Measurements from ENCODE around the gene GVQW3.

The GVQW3 gene

DNA sequence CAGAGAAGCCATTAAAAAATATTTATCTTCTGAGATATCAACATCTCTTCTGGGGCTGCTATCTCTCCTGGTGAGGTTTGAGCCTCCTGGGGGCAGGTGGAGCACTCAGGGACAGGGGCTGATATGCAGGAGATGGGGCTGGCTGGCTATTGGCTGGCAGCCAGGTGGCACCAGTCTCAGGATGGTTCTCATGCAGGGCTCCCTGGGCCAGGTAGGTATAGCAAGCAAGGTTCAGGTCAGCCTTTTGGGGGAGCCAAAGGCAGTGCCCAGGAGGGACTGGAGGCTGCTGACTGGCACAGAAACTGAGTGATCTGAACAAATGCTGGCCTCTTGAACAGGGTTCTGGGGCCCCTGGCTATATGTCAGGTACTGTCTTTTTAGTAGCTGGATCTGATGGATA, 34.0 kb downstream of the GVQW3 start:
- H3K36me3 ChIP-seq = no peaks in the 10 kb centered on the region
- H3K4me1 ChIP-seq = peaks cover 14% of the 10 kb centered on the region
- H3K27me3 ChIP-seq = no peaks in the 10 kb centered on the region
- H3K4me3 ChIP-seq (ENCODE audit: low read depth, low read length) = no peak overlapping the region
- no peaks in the 10 kb centered on the region for H3K9me3 ChIP-seq
- TF ChIP-seq, protein P1, sequence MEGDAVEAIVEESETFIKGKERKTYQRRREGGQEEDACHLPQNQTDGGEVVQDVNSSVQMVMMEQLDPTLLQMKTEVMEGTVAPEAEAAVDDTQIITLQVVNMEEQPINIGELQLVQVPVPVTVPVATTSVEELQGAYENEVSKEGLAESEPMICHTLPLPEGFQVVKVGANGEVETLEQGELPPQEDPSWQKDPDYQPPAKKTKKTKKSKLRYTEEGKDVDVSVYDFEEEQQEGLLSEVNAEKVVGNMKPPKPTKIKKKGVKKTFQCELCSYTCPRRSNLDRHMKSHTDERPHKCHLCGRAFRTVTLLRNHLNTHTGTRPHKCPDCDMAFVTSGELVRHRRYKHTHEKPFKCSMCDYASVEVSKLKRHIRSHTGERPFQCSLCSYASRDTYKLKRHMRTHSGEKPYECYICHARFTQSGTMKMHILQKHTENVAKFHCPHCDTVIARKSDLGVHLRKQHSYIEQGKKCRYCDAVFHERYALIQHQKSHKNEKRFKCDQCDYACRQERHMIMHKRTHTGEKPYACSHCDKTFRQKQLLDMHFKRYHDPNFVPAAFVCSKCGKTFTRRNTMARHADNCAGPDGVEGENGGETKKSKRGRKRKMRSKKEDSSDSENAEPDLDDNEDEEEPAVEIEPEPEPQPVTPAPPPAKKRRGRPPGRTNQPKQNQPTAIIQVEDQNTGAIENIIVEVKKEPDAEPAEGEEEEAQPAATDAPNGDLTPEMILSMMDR (IDR thresholded peaks at IDR 0.05; ENCODE audit: low read depth, low read length) = no peak
- DNase-seq = peak; percentile 19

- peak; percentile 28 for DNase-seq
- TF ChIP-seq, protein P1 (IDR thresholded peaks at IDR 0.05; ENCODE audit: low read depth, low read length) = peak; percentile 73
- Histone ChIP-seq H3K9me3 (no peaks in the 10 kb centered on the region), H3K27me3 (no peaks in the 10 kb centered on the region), H3K4me3 (ENCODE audit: low read depth, low read length) (no peak overlapping the region), H3K4me1 (peaks cover 11% of the 10 kb centered on the region), H3K36me3 (no peaks in the 10 kb centered on the region)
These were observed 38.8 kb downstream of the GVQW3 start for GRCh38 chr11:76419896-76420295.

GRCh38 chr11:76424379-76424778, 43.3 kb downstream of the GVQW3 start:
- no peak for DNase-seq
- no peaks in the 10 kb centered on the region for H3K27me3 ChIP-seq
- no peak overlapping the region for H3K4me3 ChIP-seq (ENCODE audit: low read depth, low read length)
- TF ChIP-seq, protein P1 (IDR thresholded peaks at IDR 0.05; ENCODE audit: low read depth, low read length) = no peak
- no peaks in the 10 kb centered on the region for H3K4me1 ChIP-seq
- no peaks in the 10 kb centered on the region for H3K9me3 ChIP-seq
- no peaks in the 10 kb centered on the region for H3K36me3 ChIP-seq

DNA sequence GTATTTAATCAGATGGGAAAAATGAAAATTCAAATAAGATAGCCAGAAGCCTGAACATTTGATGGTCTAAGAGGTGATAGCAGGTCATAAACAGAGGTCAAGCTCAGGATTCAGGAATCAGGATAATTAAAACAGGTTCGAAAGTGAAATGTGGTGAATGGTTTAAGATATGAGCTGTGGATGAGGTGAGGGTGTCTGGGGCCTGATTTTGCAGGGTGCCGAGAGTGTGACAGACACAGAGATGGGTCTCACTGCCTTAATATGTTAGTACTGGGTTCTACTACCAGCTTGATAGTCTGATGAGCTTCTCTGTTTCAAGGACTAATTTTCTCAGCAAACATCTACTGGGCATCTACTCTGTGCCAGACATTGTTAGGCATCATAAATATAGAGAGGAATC, 43.8 kb downstream of the GVQW3 start:
- Histone ChIP-seq H3K4me1 (no peaks in the 10 kb centered on the region), H3K9me3 (no peaks in the 10 kb centered on the region), H3K4me3 (ENCODE audit: low read depth, low read length) (no peak overlapping the region), H3K36me3 (no peaks in the 10 kb centered on the region), H3K27me3 (no peaks in the 10 kb centered on the region)
- TF ChIP-seq, protein P1 (IDR thresholded peaks at IDR 0.05; ENCODE audit: low read depth, low read length) = no peak
- DNase-seq = no peak

GRCh38 chr11:76426660-76427059, 45.5 kb downstream of the GVQW3 start:
- Histone ChIP-seq H3K36me3 (no peaks in the 10 kb centered on the region), H3K27me3 (no peaks in the 10 kb centered on the region), H3K4me3 (ENCODE audit: low read depth, low read length) (no peak overlapping the region), H3K9me3 (no peaks in the 10 kb centered on the region), H3K4me1 (no peaks in the 10 kb centered on the region)
- no peak for DNase-seq
- TF ChIP-seq, protein P1 (IDR thresholded peaks at IDR 0.05; ENCODE audit: low read depth, low read length) = no peak

GRCh38 chr11:76436020-76436419, 54.9 kb downstream of the GVQW3 start:
- Histone ChIP-seq H3K4me1 (no peaks in the 10 kb centered on the region), H3K27me3 (no peaks in the 10 kb centered on the region), H3K4me3 (ENCODE audit: low read depth, low read length) (no peak overlapping the region), H3K9me3 (no peaks in the 10 kb centered on the region), H3K36me3 (no peaks in the 10 kb centered on the region)
- TF ChIP-seq, protein P1 (IDR thresholded peaks at IDR 0.05; ENCODE audit: low read depth, low read length) = no peak
- DNase-seq = no peak

Data from BE2C (cell line).